ENCODE data around the gene ARID1B.

DNA sequence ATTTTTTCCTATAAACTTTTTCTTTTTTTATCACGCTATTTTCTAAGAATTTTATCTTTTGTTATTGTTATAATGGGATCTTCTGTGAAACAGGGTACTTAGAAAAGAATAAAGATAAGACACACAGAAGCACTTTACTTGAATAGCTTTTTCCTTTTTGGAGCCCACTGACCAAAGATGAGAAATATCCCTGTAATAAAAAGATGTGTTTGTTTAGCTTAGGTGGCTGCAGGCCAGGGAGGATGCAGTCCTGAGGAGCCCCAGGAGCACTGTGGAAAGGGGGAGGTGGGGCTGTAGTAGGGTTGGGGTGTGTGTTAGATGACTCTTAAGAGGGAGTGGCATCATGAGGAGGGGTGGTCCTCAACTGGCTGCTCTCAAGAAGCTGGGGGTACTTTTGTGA is 128.6 kb downstream of the ARID1B start:
- TF ChIP-seq, protein P1, sequence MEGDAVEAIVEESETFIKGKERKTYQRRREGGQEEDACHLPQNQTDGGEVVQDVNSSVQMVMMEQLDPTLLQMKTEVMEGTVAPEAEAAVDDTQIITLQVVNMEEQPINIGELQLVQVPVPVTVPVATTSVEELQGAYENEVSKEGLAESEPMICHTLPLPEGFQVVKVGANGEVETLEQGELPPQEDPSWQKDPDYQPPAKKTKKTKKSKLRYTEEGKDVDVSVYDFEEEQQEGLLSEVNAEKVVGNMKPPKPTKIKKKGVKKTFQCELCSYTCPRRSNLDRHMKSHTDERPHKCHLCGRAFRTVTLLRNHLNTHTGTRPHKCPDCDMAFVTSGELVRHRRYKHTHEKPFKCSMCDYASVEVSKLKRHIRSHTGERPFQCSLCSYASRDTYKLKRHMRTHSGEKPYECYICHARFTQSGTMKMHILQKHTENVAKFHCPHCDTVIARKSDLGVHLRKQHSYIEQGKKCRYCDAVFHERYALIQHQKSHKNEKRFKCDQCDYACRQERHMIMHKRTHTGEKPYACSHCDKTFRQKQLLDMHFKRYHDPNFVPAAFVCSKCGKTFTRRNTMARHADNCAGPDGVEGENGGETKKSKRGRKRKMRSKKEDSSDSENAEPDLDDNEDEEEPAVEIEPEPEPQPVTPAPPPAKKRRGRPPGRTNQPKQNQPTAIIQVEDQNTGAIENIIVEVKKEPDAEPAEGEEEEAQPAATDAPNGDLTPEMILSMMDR (conservative IDR thresholded peaks at IDR 0.05): no peak
- TF ChIP-seq ZFX (IDR thresholded peaks at IDR 0.05): no peak
